ENCODE data around the gene B4GALNT1.

- no peak for TF ChIP-seq CTCF (IDR thresholded peaks at IDR 0.05)
- TF ChIP-seq POLR2A (IDR thresholded peaks at IDR 0.05), result no peak
Measured at GRCh38 chr12:57605811-57606311, 27.1 kb downstream of the B4GALNT1 start.
